AG04449 (cell line): Measurements from ENCODE around the gene ZNRF2.

Experiments used
- CTCF ChIA-PET: fragments of 350-600 bp; formaldehyde crosslinking; extraction: SDS; loops from one replicate; lab custom pipeline; 2021; ENCODE audit warnings: antibody characterized with exemption; lab: Yijun Ruan, JAX
- POLR2A ChIA-PET: fragments of 400-600, 350-600 bp; formaldehyde crosslinking; extraction: SDS; loops from one replicate; lab custom pipeline; 2020; ENCODE audit warnings: antibody characterized with exemption, inconsistent platforms; lab: Yijun Ruan, JAX
- DNase-seq: peaks from one replicate; pipeline ENCODE4 v3.0.0-alpha.2; 2010; ENCODE audit warnings: low read depth, low spot score
- H3K4me3 ChIP-seq: 2 replicates; pipeline ENCODE4 v1.5.1; 2011; ENCODE audit warnings: low read depth, mild to moderate bottlenecking, control low read depth, low read length
- CTCF ChIP-seq: IDR thresholded peaks from one replicate; pipeline ENCODE4 v1.5.1; 2011; ENCODE audit warnings: mild to moderate bottlenecking, moderate library complexity, low read length, control low read depth, inconsistent platforms; ENCODE audit not compliant: insufficient read depth; ENCODE audit errors: missing control alignments

ZNRF2 gene

GRCh38 chr7:30411173-30411572, 126.8 kb downstream of the ZNRF2 start:
- no peak for TF ChIP-seq CTCF
- CTCF ChIA-PET, result interaction anchor here (1.0 to 7.3 kb wide), 10 partner anchors 11 to 533 kb away, joined by 3 to 166 read pairs (median 4); no protein-coding TSS in a partner anchor
- H3K4me3 ChIP-seq, result no peak overlapping the region
- no peak for DNase-seq
- POLR2A ChIA-PET, result no interaction called here

- TF ChIP-seq CTCF, result no peak
- ChIA-PET POLR2A (no interaction called here), CTCF (interaction anchor here (1.0 to 7.3 kb wide), 11 partner anchors 8 to 534 kb away, joined by 3 to 166 read pairs (median 4); no protein-coding TSS in a partner anchor)
- no peak overlapping the region for H3K4me3 ChIP-seq
- no peak for DNase-seq
Observed at GRCh38 chr7:30411897-30412296, 127.5 kb downstream of the ZNRF2 start.

- TF ChIP-seq CTCF, result peak; percentile 50
- peak; percentile 50 for DNase-seq
- no peak overlapping the region for H3K4me3 ChIP-seq
- ChIA-PET CTCF (interaction anchor here (0.6 to 7.3 kb wide), 29 partner anchors 9 to 535 kb away, joined by 3 to 166 read pairs (median 4); partner anchors contain the start of gene ZNRF2), POLR2A (no interaction called here)
Observed at GRCh38 chr7:30412782-30413504, 128.5 kb downstream of the ZNRF2 start.

GRCh38 chr7:30413864-30414263, 129.5 kb downstream of the ZNRF2 start:
- no peak for DNase-seq
- ChIA-PET CTCF (interaction anchor here (0.8 to 7.3 kb wide), 17 partner anchors 9 to 536 kb away, joined by 3 to 166 read pairs (median 6); partner anchors contain the start of gene ZNRF2), POLR2A (no interaction called here)
- no peak overlapping the region for H3K4me3 ChIP-seq
- TF ChIP-seq CTCF, result no peak
